K562 (cell line): ENCODE results near the gene PPM1N. TPM values are rescaled to one million over a fixed set of nuclear protein-coding genes. Genes with fewer than 3 reads are reported as not detected.

Source experiments
- BRF2 ChIP-seq: IDR thresholded peaks from 3 replicates; pipeline ENCODE4 v1.6.1; 2011; ENCODE audit warnings: borderline replicate concordance, mild to moderate bottlenecking; ENCODE audit not compliant: insufficient read length, insufficient read depth
- ELF2 ChIP-seq: fragments of 250-450 bp; sonication (Bioruptor Pico); IDR thresholded peaks from 2 replicates; pipeline ENCODE4 v1.5.0; 2021; ENCODE audit warnings: mild to moderate bottlenecking
- HDAC1 ChIP-seq, 2 experiments: fragments of 450-650 bp; IDR thresholded peaks; 2 replicates each; pipeline ENCODE4 v1.6.1; 2016 to 2017; ENCODE audit warnings: inconsistent platforms in 1 of 2, mild to moderate bottlenecking in 1 of 2, moderate library complexity in 1 of 2
- JUN ChIP-seq, 2 experiments: sonication (generic) in 1 of 2; formaldehyde crosslinking in 1 of 2; IDR thresholded peaks; 2 replicates each; pipeline versions ENCODE4 v1.6.1 to v1.8.0; 2012 to 2022; ENCODE audit warnings: borderline replicate concordance in 2 of 2, mild to moderate bottlenecking in 2 of 2, improper control_type of control experiment in 1 of 2, low read depth in 1 of 2, low read length in 1 of 2, missing genetic modification reagents in 1 of 2
- KLF10 ChIP-seq: fragments of 250-450 bp; sonication (Bioruptor Pico); IDR thresholded peaks from 2 replicates; pipeline ENCODE4 v1.6.1; 2021; ENCODE audit warnings: matching md5 sums
- MAFK ChIP-seq: IDR thresholded peaks from 2 replicates; pipeline ENCODE4 v1.6.1; 2011; ENCODE audit warnings: low read length, improper control_type of control experiment
- MNT ChIP-seq, 2 experiments: fragments of 450-650 bp; conservative IDR thresholded peaks; 2 replicates each; pipeline ENCODE4 v1.6.1; 2017; ENCODE audit warnings: mild to moderate bottlenecking in 2 of 2, moderate library complexity in 2 of 2
- MXI1 ChIP-seq: IDR thresholded peaks from 2 replicates; pipeline ENCODE4 v1.6.1; 2011; ENCODE audit warnings: low read depth, mild to moderate bottlenecking, improper control_type of control experiment, low read length
- NFATC3 ChIP-seq: fragments of 450-650 bp; IDR thresholded peaks from 2 replicates; pipeline ENCODE4 v1.6.1; 2017; ENCODE audit warnings: mild to moderate bottlenecking
- SETDB1 ChIP-seq: IDR thresholded peaks from one replicate; pipeline ENCODE4 v1.6.1; 2012; ENCODE audit warnings: low read length, control low read depth, inconsistent platforms
- SIRT6 ChIP-seq: IDR thresholded peaks from one replicate; pipeline ENCODE4 v1.6.1; 2012; ENCODE audit warnings: low read depth, mild to moderate bottlenecking, control low read depth, inconsistent platforms, low read length, moderate library complexity
- SNIP1 ChIP-seq: fragments of 450-650 bp; IDR thresholded peaks from 2 replicates; pipeline ENCODE4 v1.7.1; 2017; ENCODE audit warnings: low read depth, mild to moderate bottlenecking
- SREBF1 ChIP-seq: fragments of 150-350 bp; IDR thresholded peaks from 2 replicates; pipeline ENCODE4 v1.6.1; 2014; ENCODE audit warnings: antibody characterized with exemption, low read depth, low read length, borderline replicate concordance
- STAT5A ChIP-seq: IDR thresholded peaks from 2 replicates; pipeline ENCODE4 v1.6.1; 2012; ENCODE audit warnings: low read length, inconsistent platforms, borderline replicate concordance
- TARDBP ChIP-seq: fragments of 450-650 bp; IDR thresholded peaks from 2 replicates; pipeline ENCODE4 v1.6.1; 2016
- U2AF1 ChIP-seq: fragments of 200-400 bp; formaldehyde crosslinking; optimal IDR thresholded peaks from 2 replicates; pipeline ENCODE3; 2017; ENCODE audit warnings: mild to moderate bottlenecking, low read depth, low read length, moderate library complexity
- ZNF140 ChIP-seq: fragments of 250-450 bp; sonication (Bioruptor Pico); IDR thresholded peaks from 2 replicates; pipeline ENCODE4 v1.8.0; 2021; ENCODE audit warnings: moderate library complexity, mild to moderate bottlenecking, inconsistent platforms
- ZNF24 ChIP-seq: fragments of 450-650 bp; IDR thresholded peaks from 2 replicates; pipeline ENCODE4 v1.6.1; 2016
- ZNF561 ChIP-seq: fragments of 450-650 bp; formaldehyde crosslinking; conservative IDR thresholded peaks from 2 replicates; pipeline ENCODE4 v1.4.0; 2020; ENCODE audit warnings: mild to moderate bottlenecking, moderate library complexity
- ZNF696 ChIP-seq: fragments of 250-450 bp; sonication (Bioruptor Pico); conservative IDR thresholded peaks from 2 replicates; pipeline ENCODE4 v1.4.0; 2020; ENCODE audit warnings: mild to moderate bottlenecking, moderate library complexity
- ZSCAN32 ChIP-seq: fragments of 450-650 bp; formaldehyde crosslinking; IDR thresholded peaks from 2 replicates; pipeline ENCODE4 v1.4.0; 2020; ENCODE audit warnings: mild to moderate bottlenecking, moderate library complexity
- polyA plus RNA-seq, 8 experiments: library from polyadenylated mRNA; depleted of rRNA in 4 of 8; stranded (reverse) in 5 of 8; unstranded in 3 of 8; fragments of >200 nt; fragmentation: Nextera tagmentation in 2 of 8; fragmentation: Illumina TruSeq in 1 of 8; extraction: Ambion mirVana in 2 of 8; extraction: Trizol in 1 of 8; gene quantifications; 2 replicates each; pipeline versions ENCODE4 v1.2.1 to v1.2.3, GENCODE V29; 2011 to 2014; ENCODE audit warnings: inconsistent platforms in 1 of 8, missing spikeins in 1 of 8
- total RNA-seq, 7 experiments: library from RNA; depleted of rRNA in 6 of 7; stranded (reverse); fragments of >200 nt in 6 of 7; fragmentation: Illumina TruSeq in 2 of 7; extraction: Trizol in 2 of 7; gene quantifications; 2 replicates each; pipeline versions ENCODE4 v1.2.1 to v1.2.3, GENCODE V29; 2011 to 2021; ENCODE audit warnings: low replicate concordance in 1 of 7

The PPM1N gene
- total and polyA plus RNA-seq, 9 of the 15 experiments (the other 6 are each of a cell fraction or from before 2014, with no cell fraction given): 4.5 to 15.6 (median 8.7) TPM

GRCh38 chr19:45492627-45493470 is 5.4 kb upstream of the PPM1N start (continued):
- peak in 1 of 2 experiments; percentile 60; a peak in 1 of 4 replicates for TF ChIP-seq HDAC1 (IDR thresholded peaks at IDR 0.05)
- no peak for TF ChIP-seq ZSCAN32 (CRISPR knock-in tag)
- no peak for TF ChIP-seq ZNF24
- no peak for TF ChIP-seq STAT5A
- TF ChIP-seq ZNF140: no peak
- no peak for TF ChIP-seq SETDB1
- no peak for TF ChIP-seq MXI1
- no peak for TF ChIP-seq ZNF696
- peak; percentile 48 to 59; a peak in 3 of 4 replicates for TF ChIP-seq MNT (conservative IDR thresholded peaks at IDR 0.05)
- no peak for TF ChIP-seq BRF2
- no peak for TF ChIP-seq SNIP1
- no peak for TF ChIP-seq ELF2 (CRISPR knock-in tag)
- no peak for TF ChIP-seq ZNF561
- no peak for TF ChIP-seq SREBF1
- TF ChIP-seq MAFK: no peak
- TF ChIP-seq U2AF1: no peak
- no peak for TF ChIP-seq NFATC3
- TF ChIP-seq SIRT6: no peak
- no peak for TF ChIP-seq TARDBP
- no peak for TF ChIP-seq KLF10 (CRISPR knock-in tag)
- TF ChIP-seq JUN (IDR thresholded peaks at IDR 0.05; ENCODE audit: borderline replicate concordance, low read depth, low read length): no peak
- TF ChIP-seq JUN (CRISPR knock-in tag; IDR thresholded peaks at IDR 0.05; ENCODE audit: borderline replicate concordance): peak; percentile 81; the same call in 1 of the 2 replicates
